HCT116 (cell line): Measurements from ENCODE around the gene PDZD4. TPM values are rescaled to one million over a fixed set of nuclear protein-coding genes. Genes with fewer than 3 reads are reported as not detected.

ENCODE experiments used
- ATAC-seq: fragments of 200-7000 bp; cut with Tn5 transposase; 2 replicates; pipeline ENCODE4 v1.9.1; 2020; ENCODE audit warnings: mild to moderate bottlenecking, moderate library complexity
- BruUV-seq: library from RNA; stranded (reverse); fragments of 400-500 nt; replicated peaks from 2 replicates; lab custom pipeline; 2021; lab: Mats Ljungman, UMichigan
- CTCF ChIA-PET: fragments of 300-600 bp; sonication (Branson Sonifier 250); formaldehyde crosslinking; loops from one replicate; lab custom pipeline; 2021; ENCODE audit warnings: antibody characterized with exemption; lab: Charles Lee
- POLR2A ChIA-PET: fragments of 300-600, 350-600 bp; sonication (Branson Sonifier 250); formaldehyde crosslinking; loops from one replicate; lab custom pipeline; 2021; ENCODE audit warnings: antibody characterized with exemption; lab: Charles Lee
- RAD21 ChIA-PET, 2 experiments: fragments of 300-600 bp; sonication (Branson Sonifier 250); formaldehyde crosslinking; loops; one replicate each; lab custom pipeline; 2023; ENCODE audit warnings: low total read pairs in 2 of 2; ENCODE audit not compliant: uncharacterized antibody in 2 of 2, unreplicated experiment in 2 of 2, low non-redundant PET in 1 of 2; lab: Charles Lee
- DNase-seq: peaks from one replicate; pipeline ENCODE4 v3.0.0-alpha.2; 2010; ENCODE audit warnings: low read depth, low spot score
- H2AFZ ChIP-seq: fragments of 200-600 bp; shearing (Covaris generic), sonication (generic); 2 replicates; pipeline ENCODE4 v1.6.1; 2017; ENCODE audit warnings: low read depth, mixed run types, mixed read lengths, antibody characterized with exemption, low read length; ENCODE audit not compliant: poor library complexity, severe bottlenecking
- H3K27ac ChIP-seq: 2 replicates; pipeline ENCODE4 v1.5.1; 2012; ENCODE audit warnings: low read depth, low read length
- H3K27me3 ChIP-seq: fragments of 200-600 bp; sonication (generic); 2 replicates; pipeline ENCODE4 v1.6.1; 2016; ENCODE audit warnings: mixed run types, low read length, mixed read lengths; ENCODE audit not compliant: insufficient read depth
- H3K36me3 ChIP-seq, 2 experiments: fragments of 200-500 bp in 1 of 2; fragments of 200-600 bp in 1 of 2; sonication (Bioruptor generic) in 1 of 2; sonication (generic) in 1 of 2; 2 replicates each; pipeline versions ENCODE4 v1.5.1 to v1.6.1; 2014 to 2016; ENCODE audit warnings: low read length in 2 of 2, inconsistent platforms in 1 of 2, mixed read lengths in 1 of 2, mixed run types in 1 of 2; ENCODE audit not compliant: insufficient read depth in 2 of 2, control insufficient read depth in 1 of 2
- H3K4me1 ChIP-seq, 2 experiments: fragments of 200-600 bp in 1 of 2; sonication (generic) in 1 of 2; 2 replicates each; pipeline versions ENCODE4 v1.5.1 to v1.6.1; 2012 to 2017; ENCODE audit warnings: low read length in 2 of 2, inconsistent platforms in 1 of 2, mild to moderate bottlenecking in 1 of 2, mixed read lengths in 1 of 2, mixed run types in 1 of 2, moderate library complexity in 1 of 2; ENCODE audit not compliant: insufficient read depth in 2 of 2, control insufficient read depth in 1 of 2
- H3K4me2 ChIP-seq: fragments of 200-600 bp; sonication (generic); 2 replicates; pipeline ENCODE4 v1.6.1; 2017; ENCODE audit warnings: mixed run types, low read length, mixed read lengths
- H3K4me3 ChIP-seq, 2 experiments: fragments of 200-600 bp in 1 of 2; sonication (generic) in 1 of 2; replicated peaks in 1 of 2; 2 replicates each; pipeline ENCODE4 v1.5.1; 2011 to 2016; ENCODE audit warnings: low read length in 2 of 2, control low read depth in 1 of 2, low read depth in 1 of 2, mild to moderate bottlenecking in 1 of 2, mixed read lengths in 1 of 2, mixed run types in 1 of 2
- H3K79me2 ChIP-seq: fragments of 200-600 bp; sonication (generic); 2 replicates; pipeline ENCODE4 v1.6.1; 2017; ENCODE audit warnings: mild to moderate bottlenecking, mixed run types, low read length, moderate library complexity, mixed read lengths; ENCODE audit not compliant: insufficient read depth
- H3K9ac ChIP-seq: fragments of 200-600 bp; sonication (generic); 2 replicates; pipeline ENCODE4 v1.6.1; 2016; ENCODE audit warnings: low read length, mixed read lengths
- H3K9me2 ChIP-seq: fragments of 200-600 bp; sonication (generic), shearing (Covaris generic); 2 replicates; pipeline ENCODE4 v1.6.1; 2017; ENCODE audit warnings: mixed run types, mild to moderate bottlenecking, moderate library complexity; ENCODE audit not compliant: insufficient read depth
- H3K9me3 ChIP-seq, 2 experiments: fragments of 200-500 bp in 1 of 2; fragments of 200-600 bp in 1 of 2; sonication (Bioruptor generic) in 1 of 2; sonication (generic) in 1 of 2; 2 replicates each; pipeline ENCODE4 v1.6.1; 2014 to 2017; ENCODE audit warnings: low read length in 2 of 2, mixed read lengths in 2 of 2, inconsistent platforms in 1 of 2, low read depth in 1 of 2, mild to moderate bottlenecking in 1 of 2, mixed run types in 1 of 2, moderate library complexity in 1 of 2; ENCODE audit not compliant: control insufficient read depth in 1 of 2, insufficient read depth in 1 of 2
- H4K20me1 ChIP-seq: fragments of 200-600 bp; sonication (generic), shearing (Covaris generic); 2 replicates; pipeline ENCODE4 v1.6.1; 2017; ENCODE audit warnings: mixed run types, mild to moderate bottlenecking, moderate library complexity; ENCODE audit not compliant: insufficient read depth
- CBX3 ChIP-seq: IDR thresholded peaks from 2 replicates; pipeline ENCODE4 v1.6.1; 2012; ENCODE audit warnings: low read depth
- CEBPB ChIP-seq: IDR thresholded peaks from 2 replicates; pipeline ENCODE4 v1.6.1; 2012; ENCODE audit warnings: low read depth
- EZH2 ChIP-seq: fragments of 200-600 bp; sonication (generic); IDR thresholded peaks from 2 replicates; pipeline ENCODE4 v1.6.1; 2017; ENCODE audit warnings: antibody characterized with exemption, mixed run types
- JUND ChIP-seq: IDR thresholded peaks from 2 replicates; pipeline ENCODE4 v1.6.1; 2012
- RAD21 ChIP-seq: IDR thresholded peaks from 2 replicates; pipeline ENCODE4 v1.6.1; 2012; ENCODE audit warnings: low read depth, mild to moderate bottlenecking
- SIN3A ChIP-seq: IDR thresholded peaks from 2 replicates; pipeline ENCODE4 v1.6.1; 2012; ENCODE audit warnings: low read depth
- SP1 ChIP-seq: IDR thresholded peaks from 2 replicates; pipeline ENCODE4 v1.6.1; 2012; ENCODE audit warnings: low read depth
- ZNF274 ChIP-seq: fragments of 200-500 bp; sonication (Bioruptor generic); IDR thresholded peaks from 2 replicates; pipeline ENCODE4 v1.6.1; 2014; ENCODE audit warnings: mild to moderate bottlenecking, low read depth, low read length, inconsistent platforms
- intact Hi-C: fragments of 100-400 bp; cut with micrococcal nuclease; formaldehyde crosslinking; loops from 2 replicates; pipeline ENCODE4 v1.10.0; 2022
- total RNA-seq: library from RNA; stranded (reverse); gene quantifications from one replicate; pipeline ENCODE4 v1.2.1, GENCODE V29; 2021; ENCODE audit not compliant: unreplicated experiment
- TF ChIP-seq, protein P1 (sequence below): IDR thresholded peaks from 2 replicates; pipeline ENCODE4 v1.6.1; 2012
- TF ChIP-seq, protein P2 (sequence below): IDR thresholded peaks from 2 replicates; pipeline ENCODE4 v1.6.1; 2012; ENCODE audit warnings: low read depth

Gene PDZD4
- total RNA-seq, 1 experiment from 2014 or later = 0.30 TPM

DNA sequence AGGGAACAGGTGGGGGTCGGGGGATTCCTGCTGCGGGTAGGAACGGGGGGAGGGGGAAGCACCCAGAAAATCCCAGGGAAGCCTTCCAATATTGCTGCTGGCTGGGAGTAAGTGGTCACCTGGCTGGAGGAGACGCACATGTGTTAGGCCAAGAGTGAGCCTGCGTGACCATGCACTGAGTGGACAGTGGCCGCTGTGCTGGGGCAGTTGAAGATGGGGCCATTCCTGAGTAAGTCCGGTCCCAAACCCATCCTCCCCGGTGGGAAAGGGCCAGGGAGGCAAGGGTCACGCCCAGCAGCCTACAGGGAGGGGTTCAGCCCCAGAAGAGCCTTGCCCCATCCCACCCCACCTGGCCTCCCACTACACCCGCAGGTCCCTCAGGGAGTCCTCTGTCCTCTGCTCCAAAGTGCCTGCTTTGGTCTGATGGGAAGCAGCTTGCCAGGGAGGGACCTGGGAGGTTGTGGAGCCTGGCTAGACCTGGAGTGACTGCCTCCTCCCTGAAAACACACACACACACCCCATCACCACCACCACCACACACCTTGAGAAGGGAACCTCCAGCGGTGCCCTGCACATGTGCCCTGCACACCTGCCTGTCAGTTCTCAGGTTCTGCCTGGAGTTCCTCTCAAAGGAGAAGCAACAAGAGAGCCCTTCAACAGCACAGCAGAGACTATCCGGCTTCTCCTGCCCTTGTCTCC, 49.5 kb upstream of the PDZD4 start:
- H2AFZ ChIP-seq = no peak overlapping the region
- DNase-seq = no peak
- H3K9me2 ChIP-seq = no peaks in the 10 kb centered on the region
- H3K27ac ChIP-seq = no peak overlapping the region
- H3K4me3 ChIP-seq = no peak overlapping the region
- H3K4me2 ChIP-seq = no peak overlapping the region
- no peaks in the 10 kb centered on the region for H4K20me1 ChIP-seq
- no peaks in the 10 kb centered on the region for H3K79me2 ChIP-seq
- no peak for ATAC-seq
- RAD21 ChIA-PET = no interaction called here
- no TSS peak for BruUV-seq
- CTCF ChIA-PET = no interaction called here
- no peaks in the 10 kb centered on the region for H3K36me3 ChIP-seq
- no peak for TF ChIP-seq CEBPB
- TF ChIP-seq, protein P1, sequence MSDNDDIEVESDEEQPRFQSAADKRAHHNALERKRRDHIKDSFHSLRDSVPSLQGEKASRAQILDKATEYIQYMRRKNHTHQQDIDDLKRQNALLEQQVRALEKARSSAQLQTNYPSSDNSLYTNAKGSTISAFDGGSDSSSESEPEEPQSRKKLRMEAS = no peak
- TF ChIP-seq, all 23 proteins: peak for 0
- POLR2A ChIA-PET = no interaction called here
- intact Hi-C loops = no loop called here
- peaks cover 6 to 27% of the 10 kb centered on the region in 2 experiments; a peak in 3 of 4 replicates for H3K4me1 ChIP-seq
- no peaks in the 10 kb centered on the region for H3K27me3 ChIP-seq
- H3K9ac ChIP-seq = no peak overlapping the region
- no peaks in the 10 kb centered on the region for H3K9me3 ChIP-seq

DNA sequence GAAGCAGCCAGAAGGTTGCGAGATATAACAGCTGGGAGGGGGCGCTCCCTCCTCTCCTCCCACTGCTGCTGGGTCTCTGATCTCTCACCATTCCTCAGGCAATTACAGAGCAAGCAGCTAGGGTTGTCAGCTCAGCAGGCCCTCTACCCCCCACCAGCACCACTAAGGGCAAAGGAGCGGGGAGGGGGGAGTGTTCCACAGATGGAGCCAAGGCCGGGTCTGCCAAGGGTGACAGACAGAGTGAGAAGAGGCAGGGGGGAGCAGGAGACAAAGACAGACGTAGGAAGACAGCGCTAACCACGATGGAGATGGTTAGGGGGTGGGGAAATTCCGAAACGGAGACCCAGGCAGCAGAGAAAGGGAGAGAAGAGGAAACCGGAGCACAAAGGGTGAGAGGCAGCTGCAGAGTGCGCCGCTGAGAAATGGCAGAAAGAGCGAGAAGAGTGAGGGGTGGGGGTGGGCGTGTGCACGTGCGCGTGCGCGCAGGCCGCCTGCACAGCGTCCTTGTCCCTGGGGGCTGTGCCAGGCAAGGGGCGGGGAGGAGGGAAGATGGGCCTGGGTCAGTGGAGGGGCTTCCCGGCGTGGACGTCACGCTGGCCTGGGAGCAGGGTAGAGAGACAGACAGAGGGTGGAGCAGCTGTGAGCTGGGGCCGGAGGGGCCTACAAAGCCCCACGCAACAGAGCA, 48.8 kb upstream of the PDZD4 start:
- H4K20me1 ChIP-seq = no peaks in the 10 kb centered on the region
- CTCF ChIA-PET = no interaction called here
- H3K9me3 ChIP-seq = no peaks in the 10 kb centered on the region
- H2AFZ ChIP-seq = no peak overlapping the region
- H3K27ac ChIP-seq = no peak overlapping the region
- H3K4me1 ChIP-seq = peaks cover 0 to 20% of the 10 kb centered on the region in 2 experiments; a peak in 3 of 4 replicates
- H3K27me3 ChIP-seq = no peaks in the 10 kb centered on the region
- H3K4me2 ChIP-seq = no peak overlapping the region
- TF ChIP-seq EZH2 (no peak), ZNF274 (no peak), CEBPB (no peak), SIN3A (no peak), RAD21 (no peak), JUND (no peak), CBX3 (no peak), SP1 (no peak)
- TF ChIP-seq, protein P2, sequence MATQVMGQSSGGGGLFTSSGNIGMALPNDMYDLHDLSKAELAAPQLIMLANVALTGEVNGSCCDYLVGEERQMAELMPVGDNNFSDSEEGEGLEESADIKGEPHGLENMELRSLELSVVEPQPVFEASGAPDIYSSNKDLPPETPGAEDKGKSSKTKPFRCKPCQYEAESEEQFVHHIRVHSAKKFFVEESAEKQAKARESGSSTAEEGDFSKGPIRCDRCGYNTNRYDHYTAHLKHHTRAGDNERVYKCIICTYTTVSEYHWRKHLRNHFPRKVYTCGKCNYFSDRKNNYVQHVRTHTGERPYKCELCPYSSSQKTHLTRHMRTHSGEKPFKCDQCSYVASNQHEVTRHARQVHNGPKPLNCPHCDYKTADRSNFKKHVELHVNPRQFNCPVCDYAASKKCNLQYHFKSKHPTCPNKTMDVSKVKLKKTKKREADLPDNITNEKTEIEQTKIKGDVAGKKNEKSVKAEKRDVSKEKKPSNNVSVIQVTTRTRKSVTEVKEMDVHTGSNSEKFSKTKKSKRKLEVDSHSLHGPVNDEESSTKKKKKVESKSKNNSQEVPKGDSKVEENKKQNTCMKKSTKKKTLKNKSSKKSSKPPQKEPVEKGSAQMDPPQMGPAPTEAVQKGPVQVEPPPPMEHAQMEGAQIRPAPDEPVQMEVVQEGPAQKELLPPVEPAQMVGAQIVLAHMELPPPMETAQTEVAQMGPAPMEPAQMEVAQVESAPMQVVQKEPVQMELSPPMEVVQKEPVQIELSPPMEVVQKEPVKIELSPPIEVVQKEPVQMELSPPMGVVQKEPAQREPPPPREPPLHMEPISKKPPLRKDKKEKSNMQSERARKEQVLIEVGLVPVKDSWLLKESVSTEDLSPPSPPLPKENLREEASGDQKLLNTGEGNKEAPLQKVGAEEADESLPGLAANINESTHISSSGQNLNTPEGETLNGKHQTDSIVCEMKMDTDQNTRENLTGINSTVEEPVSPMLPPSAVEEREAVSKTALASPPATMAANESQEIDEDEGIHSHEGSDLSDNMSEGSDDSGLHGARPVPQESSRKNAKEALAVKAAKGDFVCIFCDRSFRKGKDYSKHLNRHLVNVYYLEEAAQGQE = no peak
- no peak overlapping the region for H3K9ac ChIP-seq
- intact Hi-C loops = no loop called here
- no peaks in the 10 kb centered on the region for H3K9me2 ChIP-seq
- ATAC-seq (no peak), DNase-seq (no peak)
- POLR2A ChIA-PET = no interaction called here
- RAD21 ChIA-PET = no interaction called here
- BruUV-seq = no TSS peak
- no peaks in the 10 kb centered on the region for H3K79me2 ChIP-seq
- H3K4me3 ChIP-seq = no peak overlapping the region
- no peaks in the 10 kb centered on the region for H3K36me3 ChIP-seq
